SK-N-SH (cell line): ENCODE data around the gene MON2.

ENCODE experiments used
- CTCF ChIP-seq: fragments of 200-600 bp; sonication (generic); IDR thresholded peaks from 2 replicates; pipeline ENCODE4 v1.6.1; 2017; ENCODE audit warnings: antibody characterized with exemption, mild to moderate bottlenecking, moderate library complexity
- ELF1 ChIP-seq: IDR thresholded peaks from 2 replicates; pipeline ENCODE4 v1.4.0; 2012
- GATA2 ChIP-seq: sonication (generic); formaldehyde crosslinking; IDR thresholded peaks from 2 replicates; pipeline ENCODE4 v1.5.0; 2020; ENCODE audit warnings: mild to moderate bottlenecking, missing genetic modification reagents
- JUND ChIP-seq: IDR thresholded peaks from 2 replicates; pipeline ENCODE4 v1.4.0; 2012
- MAX ChIP-seq: IDR thresholded peaks from 2 replicates; pipeline ENCODE4 v1.4.0; 2012; ENCODE audit warnings: low read depth
- RAD21 ChIP-seq: IDR thresholded peaks from 2 replicates; pipeline ENCODE4 v1.6.1; 2012; ENCODE audit warnings: mild to moderate bottlenecking, low read length
- RFX5 ChIP-seq: IDR thresholded peaks from 2 replicates; pipeline ENCODE4 v1.6.1; 2012; ENCODE audit warnings: mild to moderate bottlenecking, improper control_type of control experiment, low read length
- SMC3 ChIP-seq: IDR thresholded peaks from 2 replicates; pipeline ENCODE4 v1.6.1; 2012; ENCODE audit warnings: low read depth, low read length, improper control_type of control experiment
- USF2 ChIP-seq: fragments of 150-350 bp; IDR thresholded peaks from 2 replicates; pipeline ENCODE4 v1.6.1; 2017; ENCODE audit warnings: antibody characterized with exemption, low read length, low read depth, borderline replicate concordance
- TF ChIP-seq, protein P1 (sequence below): IDR thresholded peaks from 2 replicates; pipeline ENCODE4 v1.6.1; 2012; ENCODE audit warnings: mild to moderate bottlenecking, low read depth, low read length, moderate library complexity

GRCh38 chr12:62469704-62470103 is 3.1 kb downstream of the MON2 start:
- no peak for TF ChIP-seq ELF1
- TF ChIP-seq MAX: no peak
- TF ChIP-seq CTCF: no peak
- no peak for TF ChIP-seq GATA2 (CRISPR knock-in tag)
- no peak for TF ChIP-seq RAD21
- TF ChIP-seq JUND: no peak
- TF ChIP-seq RFX5: no peak
- no peak for TF ChIP-seq USF2
- TF ChIP-seq, protein P1, sequence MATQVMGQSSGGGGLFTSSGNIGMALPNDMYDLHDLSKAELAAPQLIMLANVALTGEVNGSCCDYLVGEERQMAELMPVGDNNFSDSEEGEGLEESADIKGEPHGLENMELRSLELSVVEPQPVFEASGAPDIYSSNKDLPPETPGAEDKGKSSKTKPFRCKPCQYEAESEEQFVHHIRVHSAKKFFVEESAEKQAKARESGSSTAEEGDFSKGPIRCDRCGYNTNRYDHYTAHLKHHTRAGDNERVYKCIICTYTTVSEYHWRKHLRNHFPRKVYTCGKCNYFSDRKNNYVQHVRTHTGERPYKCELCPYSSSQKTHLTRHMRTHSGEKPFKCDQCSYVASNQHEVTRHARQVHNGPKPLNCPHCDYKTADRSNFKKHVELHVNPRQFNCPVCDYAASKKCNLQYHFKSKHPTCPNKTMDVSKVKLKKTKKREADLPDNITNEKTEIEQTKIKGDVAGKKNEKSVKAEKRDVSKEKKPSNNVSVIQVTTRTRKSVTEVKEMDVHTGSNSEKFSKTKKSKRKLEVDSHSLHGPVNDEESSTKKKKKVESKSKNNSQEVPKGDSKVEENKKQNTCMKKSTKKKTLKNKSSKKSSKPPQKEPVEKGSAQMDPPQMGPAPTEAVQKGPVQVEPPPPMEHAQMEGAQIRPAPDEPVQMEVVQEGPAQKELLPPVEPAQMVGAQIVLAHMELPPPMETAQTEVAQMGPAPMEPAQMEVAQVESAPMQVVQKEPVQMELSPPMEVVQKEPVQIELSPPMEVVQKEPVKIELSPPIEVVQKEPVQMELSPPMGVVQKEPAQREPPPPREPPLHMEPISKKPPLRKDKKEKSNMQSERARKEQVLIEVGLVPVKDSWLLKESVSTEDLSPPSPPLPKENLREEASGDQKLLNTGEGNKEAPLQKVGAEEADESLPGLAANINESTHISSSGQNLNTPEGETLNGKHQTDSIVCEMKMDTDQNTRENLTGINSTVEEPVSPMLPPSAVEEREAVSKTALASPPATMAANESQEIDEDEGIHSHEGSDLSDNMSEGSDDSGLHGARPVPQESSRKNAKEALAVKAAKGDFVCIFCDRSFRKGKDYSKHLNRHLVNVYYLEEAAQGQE: no peak
- no peak for TF ChIP-seq SMC3
